DLD1 (cell line): ENCODE data around the gene REN.

Experiments used
- in situ Hi-C: cut with HindIII; loops from 2 replicates; pipeline ENCODE4 v1.10.0; 2017; ENCODE audit warnings: low sequenced_read_pairs

REN gene

GRCh38 chr1:204166219-204166618, at the start of gene REN:
Gene REN (minus strand): TSS chr1:204166337. CDS start chr1:204166293, 44 bp downstream.
- in situ Hi-C loops = loop anchor here (25.0 kb wide), 1 partner anchor 371 kb away; no protein-coding TSS in a partner anchor

- in situ Hi-C loops = no loop called here
Measured at GRCh38 chr1:204213668-204214662, 47.8 kb upstream of the REN start, which contains the start of gene GOLT1A. Gene GOLT1A (minus strand): TSS chr1:204213988. CDS start chr1:204213906, 82 bp downstream.

- in situ Hi-C loops = no loop called here
Measured at GRCh38 chr1:204212715-204213114, 46.6 kb upstream of the REN start.

DNA sequence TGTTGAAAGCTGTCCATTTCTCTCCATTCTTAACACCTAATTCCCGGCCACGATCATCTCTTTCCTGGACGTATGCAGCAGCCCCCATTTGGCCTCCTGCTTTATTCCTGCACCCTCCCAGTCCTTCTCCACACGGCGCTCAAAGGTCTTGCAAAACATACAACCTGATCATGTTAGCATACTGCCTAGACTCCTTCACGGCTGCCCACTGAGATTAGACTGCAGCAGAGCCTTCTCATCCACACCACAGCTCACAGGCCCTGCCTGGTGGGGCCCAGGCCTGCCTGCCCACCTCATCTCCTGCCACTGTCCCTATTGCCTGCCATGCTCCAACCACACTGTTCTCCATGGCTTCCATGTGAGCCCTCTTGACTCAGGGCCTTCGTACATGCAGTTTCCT, 44.9 kb upstream of the REN start:
- in situ Hi-C loops = no loop called here

DNA sequence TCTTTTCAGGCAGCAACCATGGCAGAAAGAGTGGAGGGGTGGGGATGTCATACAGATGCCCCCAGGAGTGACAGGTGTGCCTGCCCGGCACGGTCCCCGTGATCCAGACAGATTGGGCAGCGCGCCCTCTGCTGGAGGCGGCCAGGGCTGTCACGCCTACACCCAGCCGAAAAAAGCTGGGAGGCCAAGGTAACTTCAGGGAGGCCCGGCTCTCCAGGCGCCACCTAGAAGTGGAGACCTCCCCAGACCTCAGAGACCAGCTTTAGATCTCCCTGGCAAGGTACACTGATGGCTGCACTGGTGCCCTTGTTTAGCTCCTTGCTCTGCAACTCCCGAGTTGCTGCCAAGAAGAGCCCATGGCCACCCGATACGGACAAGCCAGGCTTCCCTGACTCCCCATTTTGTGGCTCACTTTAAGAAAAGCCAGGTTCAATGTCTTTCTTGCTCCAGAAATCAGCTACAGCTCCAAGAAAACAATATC, 41.0 kb upstream of the REN start:
- in situ Hi-C loops = no loop called here

- in situ Hi-C loops = no loop called here
Measured at GRCh38 chr1:204206121-204206520, 40.0 kb upstream of the REN start.

DNA sequence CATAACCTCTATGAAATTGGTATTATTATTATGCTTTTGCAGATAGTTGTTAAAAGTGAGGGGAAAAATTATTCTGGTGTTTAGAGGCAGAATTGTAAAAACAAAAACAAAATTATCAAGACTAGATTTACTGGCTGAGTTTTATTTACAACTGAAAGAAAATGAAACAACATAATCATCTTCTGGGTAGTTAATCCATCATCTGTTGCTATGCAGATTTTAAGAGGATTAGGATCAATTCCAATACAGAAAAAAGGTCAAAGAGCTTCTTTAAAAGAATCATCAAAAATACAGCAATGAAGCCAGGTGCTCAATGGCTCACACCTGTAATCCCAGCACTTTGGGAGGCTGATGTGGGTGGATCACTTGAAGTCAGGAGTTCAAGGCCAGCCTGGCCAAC, 39.3 kb upstream of the REN start:
- in situ Hi-C loops = no loop called here

DNA sequence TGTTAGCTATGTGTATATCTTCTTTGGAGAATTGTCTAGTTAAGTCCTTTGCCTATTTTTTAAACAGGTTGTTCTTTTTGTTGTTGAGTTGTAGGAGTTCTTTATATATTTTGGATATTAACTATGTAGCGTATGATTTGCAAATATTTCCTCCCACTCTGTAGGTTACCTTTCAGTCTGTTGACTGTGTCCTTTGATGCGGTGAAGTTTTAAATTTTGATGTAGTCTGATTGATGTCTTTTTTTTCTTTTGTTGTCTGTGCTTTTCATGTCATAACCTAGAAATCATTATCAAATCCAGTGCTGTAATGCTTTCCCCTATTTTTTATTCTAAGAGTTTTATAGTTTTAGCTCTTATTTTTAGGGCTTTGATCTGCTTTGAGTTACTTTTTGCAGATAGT, 38.8 kb upstream of the REN start:
- in situ Hi-C loops = no loop called here

GRCh38 chr1:204203206-204203767, 37.1 kb upstream of the REN start:
- in situ Hi-C loops = no loop called here

DNA sequence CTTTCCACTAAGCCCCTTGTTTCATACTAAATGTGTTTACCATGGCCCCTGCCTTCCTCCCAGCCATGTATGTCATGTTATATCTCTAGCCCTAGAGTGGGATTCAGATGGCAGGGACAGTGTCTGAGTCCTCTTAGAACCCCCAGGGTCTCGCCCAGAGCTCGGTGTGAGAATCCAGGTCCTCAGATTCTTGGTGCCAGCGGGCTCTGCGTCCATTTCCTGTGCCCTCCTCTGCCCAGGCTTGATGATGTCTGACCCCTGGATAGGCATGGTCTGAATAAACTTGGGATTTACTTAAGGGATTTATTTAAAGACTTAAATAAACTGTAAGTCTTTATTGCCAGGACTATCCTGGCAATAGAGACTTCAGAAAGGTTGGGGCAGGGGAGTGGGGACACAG, 36.3 kb upstream of the REN start:
- in situ Hi-C loops = no loop called here

DNA sequence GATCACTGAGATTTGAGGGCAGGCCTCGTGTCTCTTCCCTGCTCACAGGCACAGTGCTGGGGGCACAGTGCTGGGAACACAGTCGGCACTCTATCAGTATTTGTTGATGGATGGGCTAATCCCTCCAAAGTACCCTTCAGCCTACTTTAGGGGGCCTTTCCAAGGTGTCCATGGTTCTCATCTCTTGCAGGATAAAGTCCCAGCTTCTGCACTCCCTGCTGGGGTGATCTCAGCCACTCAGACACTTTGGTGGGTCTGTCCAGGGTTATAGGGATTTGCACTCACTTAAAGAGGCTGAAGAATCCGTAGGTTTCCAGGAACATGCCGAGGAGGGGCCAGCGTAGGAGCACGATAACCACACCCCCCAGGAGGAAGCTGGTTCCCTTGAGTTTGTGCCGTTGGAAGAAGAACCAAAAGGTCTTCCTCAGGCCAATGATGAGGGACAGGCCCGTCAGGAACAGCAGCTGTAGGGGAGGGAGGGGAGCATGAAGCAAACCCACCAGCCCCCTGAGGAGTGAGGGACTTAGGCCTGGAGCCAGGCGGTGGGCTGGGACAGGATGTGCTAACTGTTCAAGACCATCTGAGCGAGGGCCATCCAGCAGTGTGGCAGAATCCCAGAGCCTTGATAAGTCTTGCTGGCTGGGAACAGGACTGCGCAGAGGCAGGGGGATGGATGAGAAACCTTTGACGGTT, 35.4 kb upstream of the REN start:
- in situ Hi-C loops = no loop called here

DNA sequence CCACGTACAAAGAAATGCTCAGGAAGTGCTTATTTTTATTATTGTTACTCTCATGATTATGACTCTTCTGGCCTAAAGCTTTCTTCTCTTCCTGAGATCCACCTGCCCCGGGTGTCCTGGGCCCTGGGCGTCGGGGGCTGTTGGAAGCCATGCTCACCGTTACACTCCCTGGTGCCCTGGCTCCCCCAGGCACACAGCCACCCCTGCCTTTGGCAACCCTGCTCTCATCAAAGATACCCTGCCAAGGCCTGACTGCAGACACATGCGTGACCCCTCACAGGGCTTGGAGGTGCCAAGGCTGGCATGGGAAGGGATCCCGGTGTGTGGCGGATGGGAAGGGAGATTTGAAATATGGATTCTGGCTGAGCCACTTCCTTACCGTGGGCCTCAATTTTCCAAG, 33.4 kb upstream of the REN start:
- in situ Hi-C loops = no loop called here

GRCh38 chr1:204198348-204199340, 32.5 kb upstream of the REN start:
- in situ Hi-C loops = no loop called here

DNA sequence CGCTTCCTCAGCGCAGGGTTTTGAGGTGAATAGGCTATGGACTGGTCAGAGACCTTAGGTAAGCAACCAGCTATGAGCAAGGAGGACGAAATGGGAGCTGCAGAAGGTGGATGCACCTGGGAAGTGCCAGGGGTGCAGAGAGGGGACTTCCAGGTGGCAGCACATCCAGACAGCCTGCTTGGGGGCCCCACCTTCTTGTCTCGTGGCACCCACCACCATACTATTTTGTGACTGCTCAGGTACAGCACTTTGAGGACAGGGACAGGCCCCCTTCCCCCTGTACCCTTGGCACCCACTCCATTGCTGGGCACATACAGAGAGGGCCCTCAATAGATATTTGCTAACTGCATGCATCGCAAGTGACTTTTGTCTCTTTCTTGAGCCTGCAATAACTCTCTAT, 30.9 kb upstream of the REN start:
- in situ Hi-C loops = no loop called here

DNA sequence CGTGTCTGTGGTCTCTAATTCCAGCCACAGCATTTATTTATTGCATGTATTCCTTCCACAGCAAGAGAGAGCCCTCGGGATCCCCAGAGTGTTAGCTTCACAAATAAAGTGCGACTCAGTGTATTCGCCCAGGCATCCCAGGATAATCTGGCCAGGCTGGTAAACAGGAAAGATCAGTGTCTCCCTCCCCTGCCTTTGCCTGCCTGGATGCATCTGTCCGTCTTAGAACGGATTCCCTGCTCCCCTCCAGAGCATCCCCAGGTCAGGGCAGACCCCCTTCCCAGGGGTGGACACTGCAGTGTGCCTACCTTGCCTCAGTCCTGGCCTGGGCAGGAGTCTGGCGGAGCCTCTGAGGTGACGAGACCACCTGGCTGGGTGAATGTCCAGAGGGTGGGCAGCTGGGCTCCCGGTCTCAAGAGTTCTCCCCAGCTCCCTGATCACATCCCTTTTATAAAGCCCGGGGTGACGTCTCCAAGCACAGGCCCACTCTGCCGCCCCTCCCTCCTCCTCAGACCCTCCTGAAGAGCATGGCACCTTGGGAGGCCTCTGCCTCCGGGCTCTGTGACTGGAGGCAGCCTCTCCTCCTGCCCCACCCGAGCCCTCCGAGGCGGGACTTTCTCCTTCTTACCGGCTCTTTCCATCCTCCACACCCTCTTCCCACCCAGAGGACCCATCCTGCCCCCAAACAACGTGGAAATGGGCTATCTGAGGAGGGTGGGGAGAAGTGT, 30.1 kb upstream of the REN start, which contains the start of gene KISS1:
TSS of gene KISS1 (minus strand) at position 424 of the 728 bp plus-strand sequence. CDS start 3,615 bp downstream, outside the sequence.
- in situ Hi-C loops = no loop called here

GRCh38 chr1:204194771-204195170, 28.6 kb upstream of the REN start:
- in situ Hi-C loops = no loop called here

- in situ Hi-C loops = no loop called here
Measured at GRCh38 chr1:204194080-204194479, 27.9 kb upstream of the REN start.

DNA sequence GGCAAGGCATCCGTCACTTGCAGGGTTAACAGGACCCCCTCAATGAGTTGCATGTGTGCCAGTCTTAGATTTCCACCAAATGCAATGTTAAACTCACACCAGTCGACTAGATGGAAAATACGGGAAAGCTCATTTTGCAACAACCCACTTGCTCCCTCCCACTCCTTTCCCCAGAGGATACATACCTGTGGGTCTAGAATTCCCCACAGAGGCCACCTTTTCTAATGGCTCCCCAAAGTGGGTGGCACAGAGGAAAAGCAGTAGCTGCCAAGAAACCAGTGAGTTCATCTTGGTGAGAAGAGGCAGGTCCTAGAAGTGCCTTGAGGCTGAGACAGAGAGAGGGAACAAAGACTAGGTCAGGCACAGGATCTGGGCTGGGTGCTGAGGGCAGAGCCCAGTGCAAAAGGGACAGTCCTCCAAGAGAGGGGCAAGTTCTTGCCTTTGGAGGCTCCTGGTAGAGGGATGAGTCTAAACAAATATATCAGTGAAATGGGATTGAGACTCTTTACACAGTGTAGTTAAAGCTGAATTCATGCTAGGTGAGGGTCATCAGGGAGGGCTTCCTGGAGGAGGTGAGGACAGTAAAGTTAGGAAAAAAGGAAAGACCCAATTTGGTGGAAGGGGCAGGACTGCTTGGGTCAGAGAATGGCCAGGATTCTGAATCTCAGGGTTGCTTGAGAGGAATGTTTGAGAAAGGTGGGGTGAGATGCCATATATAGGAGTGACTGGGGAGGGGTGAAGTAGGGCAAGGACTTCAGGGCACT, 26.6 kb upstream of the REN start:
- in situ Hi-C loops = no loop called here

GRCh38 chr1:204192046-204192445, 25.9 kb upstream of the REN start:
- in situ Hi-C loops = no loop called here
